Calu3 (cell line): ENCODE data around the gene LYL1. TPM values are rescaled to one million over a fixed set of nuclear protein-coding genes. Genes with fewer than 3 reads are reported as not detected.
A peak's percentile ranks its signal among the peaks of the same experiment; 100 is the strongest.

Source experiments
- BruUV-seq: library from RNA; stranded (reverse); fragments of 400-500 nt; replicated peaks from 2 replicates; lab custom pipeline; 2021; lab: Mats Ljungman, UMichigan
- CTCF ChIA-PET: fragments of 300-600 bp; sonication (Branson Sonifier 250); formaldehyde crosslinking; loops from one replicate; lab custom pipeline; 2022; ENCODE audit warnings: antibody characterized with exemption; lab: Charles Lee
- DNase-seq: peaks from one replicate; pipeline ENCODE4 v3.0.0; 2022
- H3K27ac Mint-ChIP-seq: one replicate; pipeline ENCODE4 v1.8.0; 2022; ENCODE audit warnings: mixed read lengths; ENCODE audit not compliant: unreplicated experiment
- H3K27me3 Mint-ChIP-seq: one replicate; pipeline ENCODE4 v1.8.0; 2022; ENCODE audit warnings: mixed read lengths; ENCODE audit not compliant: unreplicated experiment
- H3K36me3 Mint-ChIP-seq: one replicate; pipeline ENCODE4 v1.8.0; 2022; ENCODE audit warnings: mild to moderate bottlenecking, moderate library complexity, mixed read lengths; ENCODE audit not compliant: insufficient read depth, unreplicated experiment
- H3K4me1 Mint-ChIP-seq: one replicate; pipeline ENCODE4 v1.8.0; 2022; ENCODE audit warnings: mild to moderate bottlenecking, low read depth, mixed read lengths; ENCODE audit not compliant: unreplicated experiment
- H3K4me3 Mint-ChIP-seq: one replicate; pipeline ENCODE4 v1.8.0; 2022; ENCODE audit warnings: mild to moderate bottlenecking, low read depth, moderate library complexity, mixed read lengths; ENCODE audit not compliant: unreplicated experiment
- H3K9me3 Mint-ChIP-seq: one replicate; pipeline ENCODE4 v1.8.0; 2022; ENCODE audit warnings: low read depth, mixed read lengths; ENCODE audit not compliant: unreplicated experiment
- intact Hi-C: fragments of 100-400 bp; cut with micrococcal nuclease; formaldehyde crosslinking; loops from one replicate; pipeline ENCODE4 v1.10.0; 2022; ENCODE audit not compliant: unreplicated experiment
- total RNA-seq: library from RNA; stranded (reverse); gene quantifications from 2 replicates; pipeline ENCODE4 v1.2.3, GENCODE V29; 2022
- TF ChIP-seq, protein P1 (sequence below): fragments of 200-600 bp; IDR thresholded peaks from one replicate; pipeline ENCODE4 v1.8.0; 2022; ENCODE audit warnings: antibody characterized with exemption; ENCODE audit not compliant: unreplicated experiment

The LYL1 gene
- total RNA-seq, 1 experiment from 2014 or later: not detected

DNA sequence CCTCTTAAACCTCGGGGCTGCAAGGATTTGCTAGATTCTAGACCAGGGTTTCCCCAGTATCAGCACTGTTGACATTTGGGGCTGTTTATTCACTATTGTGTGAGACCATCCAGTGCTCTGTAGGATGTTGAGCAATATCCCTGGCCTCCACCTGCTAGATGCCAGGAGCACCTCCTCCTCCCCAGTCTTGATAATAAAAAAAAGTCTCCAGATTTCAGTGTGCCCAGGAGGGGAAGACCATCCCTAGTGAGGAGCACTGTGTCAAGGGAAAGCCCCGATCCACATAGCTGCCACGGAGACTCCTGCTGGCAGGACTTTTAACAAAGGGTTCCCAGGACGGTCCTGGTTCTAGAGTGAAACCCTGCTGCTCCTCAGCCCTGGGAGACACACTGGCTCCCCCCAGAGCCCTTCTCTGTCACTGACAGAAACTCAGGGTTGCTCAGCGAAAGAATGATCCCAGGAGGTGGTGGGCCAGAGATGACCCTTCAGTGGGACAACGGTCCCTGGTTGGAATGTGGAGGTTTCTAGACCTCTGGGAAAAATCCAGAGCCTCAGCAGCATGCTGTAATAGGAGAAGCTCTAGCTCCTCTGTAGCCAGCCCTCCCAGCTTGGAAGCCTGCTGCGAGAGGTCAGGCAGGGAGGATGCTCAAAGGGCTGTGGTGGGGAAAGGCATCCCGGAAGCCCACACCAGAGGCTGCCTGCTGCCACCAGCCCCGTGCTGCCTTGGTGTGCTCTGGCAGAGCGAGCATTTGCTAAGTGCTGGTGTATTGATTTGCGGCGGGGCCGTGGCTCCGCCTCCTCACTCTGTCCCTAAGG, 20.3 kb downstream of the LYL1 start:
- Mint-ChIP-seq H3K27me3 (no peaks in the 10 kb centered on the region), H3K27ac (peak overlapping the region; percentile 17), H3K36me3 (no peaks in the 10 kb centered on the region), H3K9me3 (no peaks in the 10 kb centered on the region), H3K4me3 (no peak overlapping the region), H3K4me1 (peaks cover 31% of the 10 kb centered on the region)
- intact Hi-C loops: no loop called here
- BruUV-seq: no TSS peak
- TF ChIP-seq, protein P1, sequence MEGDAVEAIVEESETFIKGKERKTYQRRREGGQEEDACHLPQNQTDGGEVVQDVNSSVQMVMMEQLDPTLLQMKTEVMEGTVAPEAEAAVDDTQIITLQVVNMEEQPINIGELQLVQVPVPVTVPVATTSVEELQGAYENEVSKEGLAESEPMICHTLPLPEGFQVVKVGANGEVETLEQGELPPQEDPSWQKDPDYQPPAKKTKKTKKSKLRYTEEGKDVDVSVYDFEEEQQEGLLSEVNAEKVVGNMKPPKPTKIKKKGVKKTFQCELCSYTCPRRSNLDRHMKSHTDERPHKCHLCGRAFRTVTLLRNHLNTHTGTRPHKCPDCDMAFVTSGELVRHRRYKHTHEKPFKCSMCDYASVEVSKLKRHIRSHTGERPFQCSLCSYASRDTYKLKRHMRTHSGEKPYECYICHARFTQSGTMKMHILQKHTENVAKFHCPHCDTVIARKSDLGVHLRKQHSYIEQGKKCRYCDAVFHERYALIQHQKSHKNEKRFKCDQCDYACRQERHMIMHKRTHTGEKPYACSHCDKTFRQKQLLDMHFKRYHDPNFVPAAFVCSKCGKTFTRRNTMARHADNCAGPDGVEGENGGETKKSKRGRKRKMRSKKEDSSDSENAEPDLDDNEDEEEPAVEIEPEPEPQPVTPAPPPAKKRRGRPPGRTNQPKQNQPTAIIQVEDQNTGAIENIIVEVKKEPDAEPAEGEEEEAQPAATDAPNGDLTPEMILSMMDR: no peak
- CTCF ChIA-PET: interaction anchor here (1.0 to 1.7 kb wide), 4 partner anchors 12 to 105 kb away, joined by 4 to 6 read pairs (median 4); no protein-coding TSS in a partner anchor
- DNase-seq: peak; percentile 74

DNA sequence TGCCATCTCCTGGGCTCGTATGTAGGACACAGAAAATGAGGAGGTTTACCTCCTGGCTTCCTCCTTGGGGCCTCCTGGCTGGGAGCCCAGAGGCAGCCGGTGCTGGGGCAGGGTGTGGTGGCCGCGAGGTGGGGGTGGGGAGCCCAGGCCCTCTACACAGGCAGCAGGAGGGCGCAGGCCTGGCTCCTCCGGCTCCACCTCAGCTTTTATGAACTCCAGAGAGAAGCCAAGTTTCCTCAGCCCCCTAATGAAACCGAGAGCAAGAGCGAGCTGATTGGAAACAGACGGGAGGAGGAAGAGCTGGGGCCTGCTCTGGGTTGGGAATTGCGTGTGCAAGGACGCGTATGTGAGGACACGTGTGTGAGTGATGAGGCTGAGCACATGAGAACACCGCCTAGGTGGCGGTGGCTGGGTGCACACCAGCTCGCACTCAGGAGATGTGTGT, 23.1 kb downstream of the LYL1 start:
- Mint-ChIP-seq H3K27ac (no peak overlapping the region), H3K4me1 (peaks cover 21% of the 10 kb centered on the region), H3K27me3 (no peaks in the 10 kb centered on the region), H3K36me3 (peaks cover 5% of the 10 kb centered on the region), H3K9me3 (no peaks in the 10 kb centered on the region), H3K4me3 (no peak overlapping the region)
- TF ChIP-seq, protein P1: no peak
- CTCF ChIA-PET: interaction anchor here (0.6 kb wide), 1 partner anchor 194 kb away, joined by 3 read pairs; no protein-coding TSS in a partner anchor
- no TSS peak for BruUV-seq
- intact Hi-C loops: no loop called here
- peak; percentile 59 for DNase-seq

DNA sequence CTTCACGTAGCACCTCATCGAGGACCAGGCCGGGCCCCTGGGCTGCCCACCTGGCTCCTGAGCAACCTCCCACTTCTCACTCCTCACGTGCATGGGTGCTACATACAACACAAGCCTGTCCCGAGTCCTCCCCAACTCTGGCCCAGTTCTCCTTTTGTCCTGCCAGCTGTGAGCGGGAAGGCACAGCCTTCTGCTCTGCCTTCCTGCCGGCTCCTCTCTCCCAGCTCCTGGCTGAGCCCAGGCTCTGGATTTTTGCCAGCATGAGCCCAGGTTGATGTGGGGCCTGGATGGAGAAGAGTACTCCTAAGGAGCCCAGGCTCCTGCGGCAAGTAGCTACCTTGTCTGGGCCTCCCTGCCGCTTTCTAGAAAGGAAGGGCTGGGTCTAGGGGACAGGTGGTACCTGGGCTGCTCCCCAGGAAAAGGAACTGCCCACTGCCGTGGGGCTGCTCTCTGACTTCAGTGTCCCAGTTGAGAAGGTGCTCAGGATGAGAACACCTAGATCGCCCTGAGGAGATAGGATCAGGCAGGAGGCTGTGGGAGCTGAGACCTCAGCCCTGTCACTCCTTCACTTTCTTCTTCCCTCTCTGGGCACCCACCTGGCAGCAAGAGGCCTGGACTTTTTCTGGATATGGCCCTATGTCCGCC, 23.6 kb downstream of the LYL1 start:
- no peak overlapping the region for H3K27ac Mint-ChIP-seq
- TF ChIP-seq, protein P1: no peak
- no peak overlapping the region for H3K4me3 Mint-ChIP-seq
- BruUV-seq: no TSS peak
- no peak for DNase-seq
- peaks cover 5% of the 10 kb centered on the region for H3K36me3 Mint-ChIP-seq
- intact Hi-C loops: no loop called here
- CTCF ChIA-PET: interaction anchor here (0.8 kb wide), 1 partner anchor 94 kb away, joined by 3 read pairs; no protein-coding TSS in a partner anchor
- H3K4me1 Mint-ChIP-seq: peaks cover 21% of the 10 kb centered on the region
- H3K9me3 Mint-ChIP-seq: no peaks in the 10 kb centered on the region
- H3K27me3 Mint-ChIP-seq: no peaks in the 10 kb centered on the region

DNA sequence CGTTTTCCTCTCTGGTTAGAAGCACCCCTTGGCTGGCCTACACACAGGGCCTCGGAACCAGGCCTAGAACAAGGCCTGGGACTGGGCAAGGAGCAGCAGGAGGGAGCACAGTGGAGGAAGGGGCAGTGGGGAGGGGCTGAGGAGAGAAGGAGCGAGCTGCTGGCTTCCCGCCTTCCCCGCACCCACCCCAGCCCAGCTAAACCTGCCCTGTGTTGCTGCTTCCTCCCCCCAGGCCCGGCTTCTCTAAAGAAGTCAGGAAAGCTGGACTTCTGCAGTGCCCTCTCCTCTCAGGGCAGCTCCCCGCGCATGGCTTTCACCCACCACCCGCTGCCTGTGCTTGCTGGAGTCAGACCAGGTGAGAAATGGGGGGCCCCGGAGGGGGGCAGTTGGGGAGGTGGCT, 24.3 kb downstream of the LYL1 start:
- TF ChIP-seq, protein P1: no peak
- intact Hi-C loops: no loop called here
- no TSS peak for BruUV-seq
- H3K4me3 Mint-ChIP-seq: no peak overlapping the region
- no peak overlapping the region for H3K27ac Mint-ChIP-seq
- H3K9me3 Mint-ChIP-seq: no peaks in the 10 kb centered on the region
- peaks cover 5% of the 10 kb centered on the region for H3K36me3 Mint-ChIP-seq
- DNase-seq: no peak
- H3K27me3 Mint-ChIP-seq: no peaks in the 10 kb centered on the region
- CTCF ChIA-PET: interaction anchor here (0.8 kb wide), 1 partner anchor 94 kb away, joined by 3 read pairs; no protein-coding TSS in a partner anchor
- peaks cover 21% of the 10 kb centered on the region for H3K4me1 Mint-ChIP-seq
